ENCODE measurements around the gene ABRACL.
A peak's percentile ranks its signal among the peaks of the same experiment; 100 is the strongest.
"Not testable (repeated sequence)": the region's sequence is repeated elsewhere in the genome, so short reads cannot be mapped to it uniquely, and the experiment has no call there.

The ABRACL gene

GRCh38 chr6:139028658-139029469 is at the start of gene ABRACL:
Gene ABRACL (plus strand): TSS chr6:139028745. CDS start chr6:139034161, 5,416 bp downstream.
- no peak for DNase-seq

- no peak for DNase-seq
Observed at GRCh38 chr6:138979365-138979764, 49.2 kb upstream of the ABRACL start.

- DNase-seq = no peak
Observed at GRCh38 chr6:138979813-138980668, 48.5 kb upstream of the ABRACL start.

GRCh38 chr6:138981416-138981815 is 47.1 kb upstream of the ABRACL start:
- DNase-seq = no peak

GRCh38 chr6:138986578-138986977 is 42.0 kb upstream of the ABRACL start:
- DNase-seq = peak; percentile 30

- DNase-seq = no peak
Observed at GRCh38 chr6:138987080-138987642, 41.4 kb upstream of the ABRACL start.

- peak; percentile 80 for DNase-seq
Observed at GRCh38 chr6:138987643-138988468, 40.7 kb upstream of the ABRACL start, which contains the start of gene REPS1. Gene REPS1 (minus strand): TSS chr6:138988253. CDS start chr6:138987682, 571 bp downstream.

- peak; percentile 61 for DNase-seq
Observed at GRCh38 chr6:138988469-138988834, 40.1 kb upstream of the ABRACL start.

- DNase-seq = no peak
Observed at GRCh38 chr6:138989098-138989983, 39.2 kb upstream of the ABRACL start.

- DNase-seq = no peak
Observed at GRCh38 chr6:138991206-138991605, 37.3 kb upstream of the ABRACL start.

GRCh38 chr6:138992965-138993364 is 35.6 kb upstream of the ABRACL start:
- not testable (repeated sequence) for DNase-seq

- DNase-seq = not testable (repeated sequence)
Observed at GRCh38 chr6:138993410-138993809, 35.1 kb upstream of the ABRACL start.

GRCh38 chr6:138996524-138996923 is 32.0 kb upstream of the ABRACL start:
- DNase-seq = no peak

GRCh38 chr6:138997136-138997535 is 31.4 kb upstream of the ABRACL start:
- no peak for DNase-seq

- DNase-seq = no peak
Observed at GRCh38 chr6:138999949-139000725, 28.4 kb upstream of the ABRACL start.

- DNase-seq = no peak
Observed at GRCh38 chr6:139003751-139004150, 24.8 kb upstream of the ABRACL start.

- no peak for DNase-seq
Observed at GRCh38 chr6:139006477-139006876, 22.1 kb upstream of the ABRACL start.

- no peak for DNase-seq
Observed at GRCh38 chr6:139007428-139007827, 21.1 kb upstream of the ABRACL start.

GRCh38 chr6:139008117-139008516 is 20.4 kb upstream of the ABRACL start:
- DNase-seq = no peak

GRCh38 chr6:139010674-139011073 is 17.9 kb upstream of the ABRACL start:
- no peak for DNase-seq

- no peak for DNase-seq
Observed at GRCh38 chr6:139011980-139012379, 16.6 kb upstream of the ABRACL start.
